Fibroblast of lung (primary cell): Measurements from ENCODE around the gene IFI16. TPM values are rescaled to one million over a fixed set of nuclear protein-coding genes. Genes with fewer than 3 reads are reported as not detected.

Experiments
- DNase-seq, 2 donors: peaks; one replicate each; pipeline versions ENCODE4 v3.0.0 to v3.0.0-alpha.2; 2010; ENCODE audit warnings: low read depth in 2 of 2
- H2AFZ ChIP-seq: 2 replicates; pipeline ENCODE4 v1.5.1; 2012; ENCODE audit warnings: low read length, control low read depth, inconsistent platforms
- H3K27ac ChIP-seq: 2 replicates; pipeline ENCODE4 v1.5.1; 2011; ENCODE audit warnings: low read length, control low read depth; ENCODE audit not compliant: insufficient read depth
- H3K27me3 ChIP-seq: 2 replicates; pipeline ENCODE4 v1.5.1; 2011; ENCODE audit warnings: mild to moderate bottlenecking, low read length; ENCODE audit not compliant: control insufficient read depth, insufficient read depth
- H3K36me3 ChIP-seq: 2 replicates; pipeline ENCODE4 v1.5.1; 2011; ENCODE audit warnings: low read length; ENCODE audit not compliant: control insufficient read depth, insufficient read depth
- H3K4me1 ChIP-seq: 2 replicates; pipeline ENCODE4 v1.5.1; 2011; ENCODE audit warnings: low read length; ENCODE audit not compliant: control insufficient read depth, insufficient read depth; ENCODE audit errors: extremely low read depth
- H3K4me2 ChIP-seq: 2 replicates; pipeline ENCODE4 v1.5.1; 2011; ENCODE audit warnings: low read length, control low read depth; ENCODE audit not compliant: insufficient read depth; ENCODE audit errors: extremely low read depth
- H3K4me3 ChIP-seq, 4 experiments: fragments of 200-600 bp in 1 of 4; sonication (generic) in 1 of 4; replicated peaks in 1 of 4; 2 replicates each; pipeline ENCODE4 v1.5.1; 2011 to 2016; ENCODE audit warnings: low read length in 4 of 4, low read depth in 3 of 4, mild to moderate bottlenecking in 3 of 4, control low read depth in 2 of 4, inconsistent platforms in 1 of 4, mixed read lengths in 1 of 4; ENCODE audit not compliant: insufficient read depth in 1 of 4; ENCODE audit errors: control extremely low read depth in 1 of 4
- H3K79me2 ChIP-seq: 2 replicates; pipeline ENCODE4 v1.5.1; 2012; ENCODE audit warnings: mild to moderate bottlenecking, low read length, inconsistent platforms; ENCODE audit not compliant: control insufficient read depth, insufficient read depth
- H3K9ac ChIP-seq: 2 replicates; pipeline ENCODE4 v1.5.1; 2011; ENCODE audit warnings: mild to moderate bottlenecking, low read length, control low read depth; ENCODE audit not compliant: insufficient read depth
- H3K9me3 ChIP-seq: 2 replicates; pipeline ENCODE4 v1.5.1; 2012; ENCODE audit warnings: low read depth, low read length; ENCODE audit not compliant: control insufficient read depth, insufficient read depth
- H4K20me1 ChIP-seq: 2 replicates; pipeline ENCODE4 v1.5.1; 2011; ENCODE audit warnings: low read length; ENCODE audit not compliant: control insufficient read depth, insufficient read depth; ENCODE audit errors: extremely low read depth
- CTCF ChIP-seq, 2 donors: IDR thresholded peaks in 1 of 2; conservative IDR thresholded peaks in 1 of 2; 1 replicate in 1 of 2; 2 replicates in 1 of 2; pipeline ENCODE4 v1.5.1; 2011 to 2012; ENCODE audit warnings: low read length in 2 of 2, control low read depth in 1 of 2, inconsistent platforms in 1 of 2, low read depth in 1 of 2, mild to moderate bottlenecking in 1 of 2
- EZH2 ChIP-seq: IDR thresholded peaks from 2 replicates; pipeline ENCODE4 v1.5.1; 2012; ENCODE audit warnings: low read length, control low read depth, mild to moderate bottlenecking; ENCODE audit errors: missing control alignments
- polyA plus RNA-seq, 2 donors: library from polyadenylated mRNA; depleted of rRNA in 1 of 2; stranded (reverse) in 1 of 2; unstranded in 1 of 2; fragments of >200 nt; gene quantifications; 2 replicates each; pipeline ENCODE4 v1.2.1, GENCODE V29; 2011 to 2012; ENCODE audit warnings: missing spikeins in 1 of 2
- total RNA-seq: library from RNA; depleted of rRNA; stranded (reverse); fragments of >200 nt; gene quantifications from 2 replicates; pipeline ENCODE4 v1.2.1, GENCODE V29; 2014

The IFI16 gene
- total and polyA plus RNA-seq, 2 donors (not counting 1 experiment from before 2014, with no cell fraction given) = 141 to 223 TPM

GRCh38 chr1:158992787-158993312 lies 16.9 kb upstream of the IFI16 start:
- H4K20me1 ChIP-seq = no peaks in the 10 kb centered on the region
- no peaks in the 10 kb centered on the region for H3K27me3 ChIP-seq

DNA sequence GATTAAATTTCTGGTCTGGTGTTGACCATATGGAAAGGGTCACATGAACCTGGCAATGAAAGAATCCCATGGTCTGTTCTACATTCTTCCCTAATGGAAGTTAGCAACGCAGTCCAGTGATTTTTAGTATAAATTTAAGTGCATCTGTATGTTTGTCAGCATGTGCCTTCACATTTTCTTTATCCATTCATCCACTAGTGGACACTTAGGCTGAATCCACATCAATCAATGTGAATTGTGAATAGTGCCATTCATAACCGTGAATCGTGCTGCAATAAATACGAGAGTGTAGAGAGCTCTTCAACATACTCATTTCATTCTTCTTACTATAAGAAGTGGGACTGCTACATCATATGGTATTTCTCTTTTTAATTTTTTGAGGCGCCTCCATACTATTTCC lies 12.7 kb upstream of the IFI16 start:
- Histone ChIP-seq H3K27me3 (no peaks in the 10 kb centered on the region), H3K79me2 (no peaks in the 10 kb centered on the region), H3K27ac (no peak overlapping the region), H3K36me3 (no peaks in the 10 kb centered on the region), H3K4me1 (peaks cover 8% of the 10 kb centered on the region), H3K9me3 (no peaks in the 10 kb centered on the region), H2AFZ (no peak overlapping the region), H3K4me3 (no peak overlapping the region), H3K4me2 (no peak overlapping the region), H4K20me1 (no peaks in the 10 kb centered on the region), H3K9ac (no peak overlapping the region)
- DNase-seq = no peak
- TF ChIP-seq CTCF (conservative IDR thresholded peaks at IDR 0.05 in 1 of 2, IDR thresholded peaks at IDR 0.05 in 1 of 2; ENCODE audit: low read depth in 1 of 2, low read length in 2 of 2) = no peak
- TF ChIP-seq EZH2 = no peak

More at GRCh38 chr1:158992787-158993312, 16.9 kb upstream of the IFI16 start:
- H3K4me1 ChIP-seq = no peaks in the 10 kb centered on the region
- H3K4me3 ChIP-seq = no peak overlapping the region
- DNase-seq = no peak
- H3K9ac ChIP-seq = no peak overlapping the region
- no peak overlapping the region for H3K27ac ChIP-seq
- no peaks in the 10 kb centered on the region for H3K9me3 ChIP-seq
- no peaks in the 10 kb centered on the region for H3K36me3 ChIP-seq
- no peak overlapping the region for H2AFZ ChIP-seq
- TF ChIP-seq CTCF (conservative IDR thresholded peaks at IDR 0.05 in 1 of 2, IDR thresholded peaks at IDR 0.05 in 1 of 2; ENCODE audit: low read depth in 1 of 2, low read length in 2 of 2) (no peak), EZH2 (no peak)
- H3K4me2 ChIP-seq = no peak overlapping the region
- no peaks in the 10 kb centered on the region for H3K79me2 ChIP-seq

DNA sequence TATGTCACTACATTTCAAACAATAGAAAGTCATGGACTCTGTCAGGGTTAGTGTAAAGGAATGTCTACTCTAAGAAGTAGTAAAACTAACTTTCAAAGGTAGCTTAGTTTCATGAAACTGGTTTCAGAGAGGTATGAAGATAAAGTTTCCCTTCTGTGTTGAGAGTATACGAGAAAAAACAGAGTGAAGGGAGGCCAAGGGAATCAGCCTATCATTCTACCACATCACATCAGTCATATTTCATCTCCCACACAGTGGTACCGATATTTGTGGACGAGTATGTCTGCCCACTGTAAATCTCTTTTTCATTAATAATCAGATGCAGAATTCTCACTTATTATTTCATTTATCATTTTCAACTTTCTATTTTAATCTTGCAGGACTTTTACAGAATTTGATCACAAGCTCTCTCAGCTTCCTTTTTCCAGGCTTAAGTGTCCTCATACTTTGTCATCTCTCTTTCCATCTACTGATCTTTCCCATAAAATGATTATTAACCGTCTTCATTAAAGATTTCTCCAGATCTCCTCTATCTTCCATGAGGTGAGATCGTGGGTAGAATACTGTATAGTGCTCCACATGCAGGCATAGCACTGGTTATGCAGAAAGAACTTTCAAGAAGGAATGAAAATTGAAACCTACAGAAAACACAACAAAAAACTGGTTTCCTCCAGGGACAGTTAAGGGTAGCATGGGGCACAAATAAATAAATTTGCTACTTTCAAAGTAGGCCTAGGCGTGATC lies 11.5 kb upstream of the IFI16 start:
- Histone ChIP-seq H3K4me3 (peak overlapping the region in 2 of 4 experiments; percentile 70 to 92), H3K36me3 (no peaks in the 10 kb centered on the region), H3K4me2 (peak overlapping the region; percentile 57), H3K79me2 (no peaks in the 10 kb centered on the region), H3K9me3 (no peaks in the 10 kb centered on the region), H3K27ac (no peak overlapping the region), H2AFZ (peak overlapping the region; percentile 36), H3K4me1 (peaks cover 8% of the 10 kb centered on the region), H3K9ac (no peak overlapping the region), H3K27me3 (no peaks in the 10 kb centered on the region), H4K20me1 (no peaks in the 10 kb centered on the region)
- TF ChIP-seq EZH2 = no peak
- no peak for TF ChIP-seq CTCF (conservative IDR thresholded peaks at IDR 0.05 in 1 of 2, IDR thresholded peaks at IDR 0.05 in 1 of 2; ENCODE audit: low read depth in 1 of 2, low read length in 2 of 2)
- no peak for DNase-seq
